IMR-90 (cell line): ENCODE data around the gene CDC25B.

Source experiments
- CEBPB ChIP-seq: IDR thresholded peaks from 2 replicates; pipeline ENCODE4 v1.6.1; 2012; ENCODE audit warnings: low read depth, low read length, improper control_type of control experiment
- CHD1 ChIP-seq: IDR thresholded peaks from 2 replicates; pipeline ENCODE4 v1.6.1; 2012; ENCODE audit warnings: low read depth, low read length, improper control_type of control experiment
- FOS ChIP-seq: fragments of 150-350 bp; IDR thresholded peaks from 2 replicates; pipeline ENCODE4 v1.6.1; 2016; ENCODE audit warnings: low read depth, low read length
- MAFK ChIP-seq: IDR thresholded peaks from 2 replicates; pipeline ENCODE4 v1.6.1; 2012; ENCODE audit warnings: low read depth, low read length, improper control_type of control experiment
- MAZ ChIP-seq: IDR thresholded peaks from 2 replicates; pipeline ENCODE4 v1.6.1; 2012; ENCODE audit warnings: low read depth, mild to moderate bottlenecking, low read length, improper control_type of control experiment, moderate library complexity, borderline replicate concordance
- MXI1 ChIP-seq: IDR thresholded peaks from 2 replicates; pipeline ENCODE4 v1.6.1; 2012; ENCODE audit warnings: low read depth, mild to moderate bottlenecking, low read length, moderate library complexity, borderline replicate concordance
- NFE2L2 ChIP-seq: fragments of 150-350 bp; IDR thresholded peaks from 2 replicates; pipeline ENCODE4 v1.6.1; 2016; ENCODE audit warnings: low read depth, mild to moderate bottlenecking, low read length
- POLR2A ChIP-seq: IDR thresholded peaks from 2 replicates; pipeline ENCODE4 v1.6.1; 2012; ENCODE audit warnings: mild to moderate bottlenecking, low read depth, low read length
- RCOR1 ChIP-seq: IDR thresholded peaks from 2 replicates; pipeline ENCODE4 v1.6.1; 2012; ENCODE audit warnings: mild to moderate bottlenecking, low read length, improper control_type of control experiment; ENCODE audit not compliant: insufficient replicate concordance
- RFX5 ChIP-seq: IDR thresholded peaks from 2 replicates; pipeline ENCODE4 v1.8.0; 2012; ENCODE audit warnings: low read depth, mild to moderate bottlenecking, low read length, moderate library complexity
- SMC3 ChIP-seq: fragments of 150-350 bp; IDR thresholded peaks from 2 replicates; pipeline ENCODE4 v1.6.1; 2016; ENCODE audit warnings: low read depth, mild to moderate bottlenecking, antibody characterized with exemption, low read length, moderate library complexity
- TF ChIP-seq, protein P1 (sequence below): conservative IDR thresholded peaks from 2 replicates; pipeline ENCODE4 v1.5.1; 2012; ENCODE audit warnings: mild to moderate bottlenecking, low read depth, low read length, improper control_type of control experiment

DNA sequence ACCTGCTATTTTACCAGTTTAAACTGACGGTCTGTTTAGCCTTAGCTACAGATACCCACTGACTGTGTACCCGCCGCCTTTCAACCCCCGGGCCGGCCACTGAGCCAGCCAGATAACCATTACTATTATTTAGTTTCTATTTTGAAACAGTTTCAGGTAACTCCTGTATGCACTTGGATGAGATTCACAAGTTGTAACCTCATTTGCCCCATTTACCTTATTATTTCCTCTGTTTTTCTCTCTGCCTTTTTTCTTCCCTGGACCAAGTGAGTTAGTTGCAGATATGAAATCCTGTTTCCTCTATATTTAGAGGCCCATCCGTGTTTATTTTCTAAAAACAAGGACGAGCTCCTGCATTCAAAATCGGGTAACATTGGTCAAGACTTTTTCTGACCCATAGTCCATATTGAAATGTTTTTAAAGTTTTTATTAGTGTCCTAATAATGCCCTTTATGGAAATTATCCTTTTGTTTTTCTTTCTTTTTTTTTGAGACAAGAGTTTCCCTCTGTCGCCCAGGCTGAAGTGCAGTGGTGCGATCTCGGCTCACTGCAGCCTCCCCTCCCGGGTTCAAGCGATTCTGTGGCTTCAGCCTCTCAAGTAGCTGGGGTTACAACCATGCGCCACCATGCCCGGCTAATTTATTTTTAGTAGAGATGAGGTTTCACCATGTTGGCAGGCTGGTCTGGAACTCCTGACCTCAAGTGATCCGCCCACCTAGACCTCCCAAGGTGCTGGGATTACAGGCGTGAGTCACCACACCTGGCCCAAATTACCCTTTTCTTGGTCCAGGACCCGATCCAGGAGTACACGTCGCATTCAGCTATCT, 25.0 kb downstream of the CDC25B start:
- TF ChIP-seq RCOR1 (no peak), MXI1 (no peak), CHD1 (no peak), SMC3 (no peak), POLR2A (no peak), MAZ (no peak), RFX5 (no peak), CEBPB (no peak), MAFK (no peak), FOS (no peak), NFE2L2 (no peak)
- TF ChIP-seq, protein P1, sequence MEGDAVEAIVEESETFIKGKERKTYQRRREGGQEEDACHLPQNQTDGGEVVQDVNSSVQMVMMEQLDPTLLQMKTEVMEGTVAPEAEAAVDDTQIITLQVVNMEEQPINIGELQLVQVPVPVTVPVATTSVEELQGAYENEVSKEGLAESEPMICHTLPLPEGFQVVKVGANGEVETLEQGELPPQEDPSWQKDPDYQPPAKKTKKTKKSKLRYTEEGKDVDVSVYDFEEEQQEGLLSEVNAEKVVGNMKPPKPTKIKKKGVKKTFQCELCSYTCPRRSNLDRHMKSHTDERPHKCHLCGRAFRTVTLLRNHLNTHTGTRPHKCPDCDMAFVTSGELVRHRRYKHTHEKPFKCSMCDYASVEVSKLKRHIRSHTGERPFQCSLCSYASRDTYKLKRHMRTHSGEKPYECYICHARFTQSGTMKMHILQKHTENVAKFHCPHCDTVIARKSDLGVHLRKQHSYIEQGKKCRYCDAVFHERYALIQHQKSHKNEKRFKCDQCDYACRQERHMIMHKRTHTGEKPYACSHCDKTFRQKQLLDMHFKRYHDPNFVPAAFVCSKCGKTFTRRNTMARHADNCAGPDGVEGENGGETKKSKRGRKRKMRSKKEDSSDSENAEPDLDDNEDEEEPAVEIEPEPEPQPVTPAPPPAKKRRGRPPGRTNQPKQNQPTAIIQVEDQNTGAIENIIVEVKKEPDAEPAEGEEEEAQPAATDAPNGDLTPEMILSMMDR = no peak
